Measurements from ENCODE around the gene NELL1. TPM values are rescaled to one million over a fixed set of nuclear protein-coding genes. Genes with fewer than 3 reads are reported as not detected.

NELL1 gene
- total RNA-seq, 1 experiment from 2014 or later: 2.6 TPM

DNA sequence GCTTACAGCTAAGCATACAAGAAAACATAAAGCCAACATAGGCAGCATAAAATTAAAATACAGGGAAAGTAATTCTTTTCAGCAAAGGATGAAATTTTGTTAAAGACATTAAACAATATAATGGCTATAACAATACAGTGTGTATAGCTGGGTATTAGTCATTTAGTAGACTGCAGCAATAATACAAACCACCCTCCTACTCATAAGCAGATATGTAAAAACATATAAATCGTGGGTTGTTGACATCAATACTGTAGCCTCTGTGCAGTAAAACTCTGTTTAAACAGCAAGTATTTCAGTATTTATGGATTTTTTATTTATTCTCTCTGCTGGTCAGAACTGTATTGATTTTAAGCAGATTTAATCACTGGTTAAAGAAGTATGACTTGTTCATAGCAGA, 884.4 kb downstream of the NELL1 start:
- H3K36me3 ChIP-seq (replicated peaks; ENCODE audit: control insufficient read depth, insufficient read depth, low read length): no peaks in the 10 kb centered on the region
- H3K27me3 ChIP-seq (ENCODE audit: control insufficient read depth, insufficient read depth, low read length): no peaks in the 10 kb centered on the region
- H3K4me3 ChIP-seq (ENCODE audit: insufficient read depth, low read depth, low read length): no peak overlapping the region
- DNase-seq: no peak

DNA sequence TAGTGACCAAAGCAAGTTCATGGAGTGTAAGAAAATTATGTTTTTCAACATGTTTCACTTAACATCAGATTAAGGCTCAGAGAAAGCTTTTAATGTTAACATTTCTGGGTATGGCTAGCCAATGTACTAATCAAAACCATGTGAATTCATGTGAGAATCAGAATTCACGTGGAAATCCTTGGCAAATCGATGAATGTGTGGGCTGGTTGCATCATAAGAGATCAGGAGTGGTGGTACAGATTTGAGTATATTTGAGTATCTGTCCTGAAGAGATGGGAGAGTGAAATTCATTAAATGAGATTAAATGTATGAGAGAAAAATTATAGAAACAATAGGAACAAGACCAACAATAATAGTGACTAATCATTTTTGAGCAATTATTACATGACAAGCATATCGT, 884.9 kb downstream of the NELL1 start:
- no peak overlapping the region for H3K4me3 ChIP-seq (ENCODE audit: insufficient read depth, low read depth, low read length)
- H3K36me3 ChIP-seq (replicated peaks; ENCODE audit: control insufficient read depth, insufficient read depth, low read length): no peaks in the 10 kb centered on the region
- no peak for DNase-seq
- H3K27me3 ChIP-seq (ENCODE audit: control insufficient read depth, insufficient read depth, low read length): no peaks in the 10 kb centered on the region

DNA sequence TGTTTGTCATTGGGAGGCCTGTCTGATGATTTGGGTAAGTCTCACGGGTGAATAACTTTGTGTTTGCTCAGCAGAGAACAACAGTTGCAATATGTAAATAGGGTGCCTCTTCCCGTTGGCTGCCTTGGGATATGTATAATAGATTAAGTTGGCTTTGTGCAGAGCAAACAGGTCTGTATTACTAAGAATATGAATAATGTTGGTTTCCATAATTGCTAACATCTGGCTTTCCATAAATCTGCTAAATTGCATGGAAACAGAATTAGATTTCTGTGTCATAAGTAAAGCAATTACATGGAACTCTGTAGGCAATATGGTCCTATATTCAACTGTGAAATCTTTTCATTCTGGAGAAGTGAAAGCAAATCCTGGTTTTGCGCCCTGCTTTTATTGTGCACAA, 887.5 kb downstream of the NELL1 start:
- no peak for DNase-seq

GRCh38 chr11:21560466-21560975, 891.1 kb downstream of the NELL1 start:
- H3K27me3 ChIP-seq (ENCODE audit: control insufficient read depth, insufficient read depth, low read length): no peaks in the 10 kb centered on the region
- no peak overlapping the region for H3K4me3 ChIP-seq (ENCODE audit: insufficient read depth, low read depth, low read length)
- DNase-seq: no peak
- no peaks in the 10 kb centered on the region for H3K36me3 ChIP-seq (replicated peaks; ENCODE audit: control insufficient read depth, insufficient read depth, low read length)

More for the DNA sequence above, 887.5 kb downstream of the NELL1 start:
- Histone ChIP-seq H3K36me3 (replicated peaks; ENCODE audit: control insufficient read depth, insufficient read depth, low read length) (no peaks in the 10 kb centered on the region), H3K4me3 (ENCODE audit: insufficient read depth, low read depth, low read length) (no peak overlapping the region), H3K27me3 (ENCODE audit: control insufficient read depth, insufficient read depth, low read length) (no peaks in the 10 kb centered on the region)

GRCh38 chr11:21561581-21561980, 892.2 kb downstream of the NELL1 start:
- DNase-seq: no peak
- Histone ChIP-seq H3K27me3 (ENCODE audit: control insufficient read depth, insufficient read depth, low read length) (no peaks in the 10 kb centered on the region), H3K4me3 (ENCODE audit: insufficient read depth, low read depth, low read length) (no peak overlapping the region), H3K36me3 (replicated peaks; ENCODE audit: control insufficient read depth, insufficient read depth, low read length) (no peaks in the 10 kb centered on the region)

- DNase-seq: no peak
- Histone ChIP-seq H3K36me3 (replicated peaks; ENCODE audit: control insufficient read depth, insufficient read depth, low read length) (no peaks in the 10 kb centered on the region), H3K4me3 (ENCODE audit: insufficient read depth, low read depth, low read length) (no peak overlapping the region), H3K27me3 (ENCODE audit: control insufficient read depth, insufficient read depth, low read length) (no peaks in the 10 kb centered on the region)
These were observed 894.7 kb downstream of the NELL1 start for GRCh38 chr11:21564095-21564494.

GRCh38 chr11:21564833-21565682, 895.7 kb downstream of the NELL1 start:
- Histone ChIP-seq H3K36me3 (replicated peaks; ENCODE audit: control insufficient read depth, insufficient read depth, low read length) (no peaks in the 10 kb centered on the region), H3K4me3 (ENCODE audit: insufficient read depth, low read depth, low read length) (no peak overlapping the region), H3K27me3 (ENCODE audit: control insufficient read depth, insufficient read depth, low read length) (no peaks in the 10 kb centered on the region)
- DNase-seq: no peak

GRCh38 chr11:21566521-21567117, 897.2 kb downstream of the NELL1 start:
- Histone ChIP-seq H3K27me3 (ENCODE audit: control insufficient read depth, insufficient read depth, low read length) (no peaks in the 10 kb centered on the region), H3K4me3 (ENCODE audit: insufficient read depth, low read depth, low read length) (no peak overlapping the region), H3K36me3 (replicated peaks; ENCODE audit: control insufficient read depth, insufficient read depth, low read length) (no peaks in the 10 kb centered on the region)
- no peak for DNase-seq

DNA sequence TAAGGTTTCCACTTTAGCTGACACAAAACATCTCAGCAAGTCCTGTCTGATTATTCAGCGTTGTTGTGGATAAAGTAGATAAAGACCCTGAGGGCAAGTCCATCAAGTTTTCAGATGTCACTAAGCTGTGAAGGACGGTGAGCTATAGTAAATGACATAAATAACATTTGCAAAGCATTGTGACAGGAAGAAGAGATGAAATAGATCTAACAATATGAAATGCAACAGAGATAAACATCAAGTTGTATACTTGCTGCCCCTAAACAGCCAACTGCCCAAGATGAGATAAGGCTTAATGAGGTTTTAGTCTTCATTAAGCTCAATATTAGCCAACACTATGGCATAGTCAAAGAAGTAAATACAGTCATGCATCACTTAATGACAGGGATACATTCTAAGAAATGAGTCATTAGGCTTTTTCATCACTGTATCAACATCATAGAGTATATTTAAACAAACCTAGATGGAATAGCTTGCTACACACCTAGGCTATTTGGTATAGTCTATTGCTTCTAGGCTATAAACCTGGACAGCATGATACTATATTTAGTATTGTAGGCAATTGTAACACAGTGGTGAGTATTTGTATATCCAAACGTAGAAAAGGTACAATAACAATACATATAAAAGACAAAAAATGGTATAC, 898.4 kb downstream of the NELL1 start:
- H3K27me3 ChIP-seq (ENCODE audit: control insufficient read depth, insufficient read depth, low read length): no peaks in the 10 kb centered on the region
- H3K36me3 ChIP-seq (replicated peaks; ENCODE audit: control insufficient read depth, insufficient read depth, low read length): no peaks in the 10 kb centered on the region
- no peak for DNase-seq
- H3K4me3 ChIP-seq (ENCODE audit: insufficient read depth, low read depth, low read length): no peak overlapping the region

- Histone ChIP-seq H3K4me3 (ENCODE audit: insufficient read depth, low read depth, low read length) (no peak overlapping the region), H3K36me3 (replicated peaks; ENCODE audit: control insufficient read depth, insufficient read depth, low read length) (no peaks in the 10 kb centered on the region), H3K27me3 (ENCODE audit: control insufficient read depth, insufficient read depth, low read length) (no peaks in the 10 kb centered on the region)
- DNase-seq: no peak
These were observed 902.8 kb downstream of the NELL1 start for GRCh38 chr11:21572210-21572609.

DNA sequence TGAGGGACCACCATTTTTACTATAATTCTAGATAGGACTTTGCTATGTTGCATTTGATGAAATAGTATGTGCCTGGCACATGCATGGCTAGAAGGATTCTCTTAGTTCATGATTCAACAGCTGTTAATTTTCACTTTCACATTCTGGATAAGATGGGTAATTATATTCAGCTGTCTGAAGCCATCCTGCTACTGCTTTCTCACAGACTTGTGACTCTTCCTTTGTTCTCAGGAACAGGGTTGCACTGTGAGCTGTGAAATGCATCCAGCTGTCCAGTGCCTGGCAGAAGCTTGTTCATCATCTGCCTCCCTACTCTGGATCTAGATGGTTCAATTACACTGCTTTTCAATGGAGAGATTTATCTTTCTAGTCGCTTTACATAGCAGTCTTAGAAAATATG, 913.4 kb downstream of the NELL1 start:
- H3K4me3 ChIP-seq (ENCODE audit: insufficient read depth, low read depth, low read length): no peak overlapping the region
- DNase-seq: no peak
- no peaks in the 10 kb centered on the region for H3K36me3 ChIP-seq (replicated peaks; ENCODE audit: control insufficient read depth, insufficient read depth, low read length)
- no peaks in the 10 kb centered on the region for H3K27me3 ChIP-seq (ENCODE audit: control insufficient read depth, insufficient read depth, low read length)

- Histone ChIP-seq H3K27me3 (ENCODE audit: control insufficient read depth, insufficient read depth, low read length) (no peaks in the 10 kb centered on the region), H3K36me3 (replicated peaks; ENCODE audit: control insufficient read depth, insufficient read depth, low read length) (no peaks in the 10 kb centered on the region), H3K4me3 (ENCODE audit: insufficient read depth, low read depth, low read length) (no peak overlapping the region)
- DNase-seq: no peak
These were observed 919.4 kb downstream of the NELL1 start for GRCh38 chr11:21588754-21589153.

DNA sequence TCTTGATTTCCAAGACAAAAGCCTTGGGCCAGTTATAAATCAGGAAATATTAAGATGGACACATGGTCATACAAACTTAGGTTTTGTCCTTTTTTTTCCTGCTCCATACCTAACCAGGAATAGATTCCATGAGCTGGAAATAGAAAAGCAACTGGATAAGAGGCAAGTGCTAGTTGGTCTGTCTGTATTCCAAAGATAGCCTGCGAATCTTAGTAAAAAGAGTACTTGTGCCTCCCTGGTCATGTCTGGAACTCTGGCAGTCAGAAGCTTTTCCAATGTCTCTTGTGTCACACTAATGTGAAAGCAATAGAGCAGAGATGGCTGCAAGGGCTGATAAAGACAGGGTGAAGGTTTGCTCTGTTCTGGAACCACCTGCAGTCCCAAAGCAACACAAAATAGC, 933.3 kb downstream of the NELL1 start:
- no peaks in the 10 kb centered on the region for H3K27me3 ChIP-seq (ENCODE audit: control insufficient read depth, insufficient read depth, low read length)
- no peak overlapping the region for H3K4me3 ChIP-seq (ENCODE audit: insufficient read depth, low read depth, low read length)
- DNase-seq: no peak
- no peaks in the 10 kb centered on the region for H3K36me3 ChIP-seq (replicated peaks; ENCODE audit: control insufficient read depth, insufficient read depth, low read length)

DNA sequence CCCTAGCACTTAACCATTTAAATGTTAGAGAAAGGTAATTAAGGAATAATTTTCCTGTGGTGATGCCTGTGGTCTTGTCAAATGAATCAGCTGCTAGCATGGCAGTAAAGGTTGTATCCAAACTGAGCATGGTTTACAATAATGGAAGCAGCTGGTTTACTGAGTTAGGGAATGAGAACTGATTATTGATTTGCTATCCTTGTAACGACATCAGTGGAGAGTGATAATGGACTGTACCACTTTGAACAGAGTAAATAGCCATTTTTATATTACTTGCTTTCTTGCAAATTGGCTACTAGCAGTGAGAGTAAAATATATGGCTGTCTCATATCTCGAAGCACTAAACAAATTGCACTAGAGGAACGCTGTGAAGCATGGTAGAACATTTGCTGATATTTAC, 934.5 kb downstream of the NELL1 start:
- Histone ChIP-seq H3K36me3 (replicated peaks; ENCODE audit: control insufficient read depth, insufficient read depth, low read length) (no peaks in the 10 kb centered on the region), H3K27me3 (ENCODE audit: control insufficient read depth, insufficient read depth, low read length) (no peaks in the 10 kb centered on the region), H3K4me3 (ENCODE audit: insufficient read depth, low read depth, low read length) (no peak overlapping the region)
- no peak for DNase-seq

DNA sequence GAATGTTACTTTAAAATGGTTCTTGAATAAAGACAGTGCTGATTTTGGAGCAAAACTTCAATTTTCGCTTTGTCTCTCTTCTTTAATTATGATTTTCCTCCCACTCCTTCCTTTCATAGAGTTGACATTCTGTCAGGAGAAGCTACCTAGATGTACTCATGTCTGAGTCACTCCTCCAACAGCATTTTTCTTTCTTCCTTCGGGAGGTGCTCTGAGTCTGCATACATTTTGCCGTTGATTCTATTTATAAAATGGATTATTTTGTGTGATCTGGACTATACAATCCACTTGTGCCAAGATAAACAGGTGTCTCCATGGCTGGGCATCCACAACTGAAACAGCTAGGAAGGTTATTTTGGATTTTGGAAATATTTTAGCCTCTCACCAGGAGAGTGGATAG, 935.2 kb downstream of the NELL1 start:
- H3K27me3 ChIP-seq (ENCODE audit: control insufficient read depth, insufficient read depth, low read length): no peaks in the 10 kb centered on the region
- no peak for DNase-seq
- H3K4me3 ChIP-seq (ENCODE audit: insufficient read depth, low read depth, low read length): no peak overlapping the region
- H3K36me3 ChIP-seq (replicated peaks; ENCODE audit: control insufficient read depth, insufficient read depth, low read length): no peaks in the 10 kb centered on the region

Measured in H7 (cell line).